Epithelial cell of esophagus (primary cell): Measurements from ENCODE around the gene TYMP.

Experiments used
- DNase-seq: peaks from one replicate; pipeline ENCODE4 v3.0.0; 2010; ENCODE audit warnings: low read depth
- H3K4me3 ChIP-seq: 2 replicates; pipeline ENCODE4 v1.5.1; 2011; ENCODE audit warnings: mild to moderate bottlenecking, low read length, control low read depth
- TF ChIP-seq, protein P1 (sequence below): IDR thresholded peaks from 2 replicates; pipeline ENCODE4 v1.5.1; 2011; ENCODE audit warnings: low read depth, mild to moderate bottlenecking, low read length, control low read depth, inconsistent platforms; ENCODE audit not compliant: insufficient read depth; ENCODE audit errors: missing control alignments

TYMP gene

DNA sequence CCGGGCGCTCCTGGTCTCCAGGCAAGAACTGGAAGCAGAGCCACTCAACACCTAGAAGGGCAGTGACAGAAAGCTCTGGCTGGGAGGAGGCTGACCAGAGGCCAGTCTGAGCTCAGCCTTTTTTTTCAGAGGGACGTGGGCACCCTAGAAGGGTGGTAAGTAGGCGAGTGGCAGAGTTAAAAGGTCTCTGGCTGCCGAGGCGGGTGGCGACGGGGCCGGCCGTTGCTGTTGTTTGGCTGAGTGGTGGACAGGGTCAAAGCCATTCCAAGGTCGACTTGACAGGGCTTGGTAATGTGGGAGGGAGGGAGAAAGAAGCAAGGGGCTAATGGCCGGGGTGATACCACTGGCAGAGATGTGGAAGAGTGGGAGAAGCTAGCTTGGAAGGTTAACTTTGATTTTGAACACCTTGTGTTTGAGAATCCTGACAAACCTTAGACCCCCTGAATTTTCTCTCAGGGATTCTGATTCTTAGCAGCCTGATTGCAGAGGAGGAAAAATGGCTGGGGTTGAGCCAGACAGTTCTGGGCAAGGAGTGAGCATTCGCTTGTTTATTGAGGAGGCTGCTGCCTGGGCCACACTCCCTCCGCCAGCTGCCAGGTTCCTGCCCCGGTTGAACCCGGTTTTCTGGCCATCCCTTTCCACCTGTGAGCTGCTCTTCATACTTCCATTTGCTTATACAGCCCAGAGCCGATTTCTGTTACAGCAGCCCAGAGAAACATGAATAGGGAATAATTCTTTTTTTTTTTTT is 33.8 kb upstream of the TYMP start:
- no peak for DNase-seq
- TF ChIP-seq, protein P1, sequence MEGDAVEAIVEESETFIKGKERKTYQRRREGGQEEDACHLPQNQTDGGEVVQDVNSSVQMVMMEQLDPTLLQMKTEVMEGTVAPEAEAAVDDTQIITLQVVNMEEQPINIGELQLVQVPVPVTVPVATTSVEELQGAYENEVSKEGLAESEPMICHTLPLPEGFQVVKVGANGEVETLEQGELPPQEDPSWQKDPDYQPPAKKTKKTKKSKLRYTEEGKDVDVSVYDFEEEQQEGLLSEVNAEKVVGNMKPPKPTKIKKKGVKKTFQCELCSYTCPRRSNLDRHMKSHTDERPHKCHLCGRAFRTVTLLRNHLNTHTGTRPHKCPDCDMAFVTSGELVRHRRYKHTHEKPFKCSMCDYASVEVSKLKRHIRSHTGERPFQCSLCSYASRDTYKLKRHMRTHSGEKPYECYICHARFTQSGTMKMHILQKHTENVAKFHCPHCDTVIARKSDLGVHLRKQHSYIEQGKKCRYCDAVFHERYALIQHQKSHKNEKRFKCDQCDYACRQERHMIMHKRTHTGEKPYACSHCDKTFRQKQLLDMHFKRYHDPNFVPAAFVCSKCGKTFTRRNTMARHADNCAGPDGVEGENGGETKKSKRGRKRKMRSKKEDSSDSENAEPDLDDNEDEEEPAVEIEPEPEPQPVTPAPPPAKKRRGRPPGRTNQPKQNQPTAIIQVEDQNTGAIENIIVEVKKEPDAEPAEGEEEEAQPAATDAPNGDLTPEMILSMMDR = no peak
- H3K4me3 ChIP-seq = peak overlapping the region; percentile 66

DNA sequence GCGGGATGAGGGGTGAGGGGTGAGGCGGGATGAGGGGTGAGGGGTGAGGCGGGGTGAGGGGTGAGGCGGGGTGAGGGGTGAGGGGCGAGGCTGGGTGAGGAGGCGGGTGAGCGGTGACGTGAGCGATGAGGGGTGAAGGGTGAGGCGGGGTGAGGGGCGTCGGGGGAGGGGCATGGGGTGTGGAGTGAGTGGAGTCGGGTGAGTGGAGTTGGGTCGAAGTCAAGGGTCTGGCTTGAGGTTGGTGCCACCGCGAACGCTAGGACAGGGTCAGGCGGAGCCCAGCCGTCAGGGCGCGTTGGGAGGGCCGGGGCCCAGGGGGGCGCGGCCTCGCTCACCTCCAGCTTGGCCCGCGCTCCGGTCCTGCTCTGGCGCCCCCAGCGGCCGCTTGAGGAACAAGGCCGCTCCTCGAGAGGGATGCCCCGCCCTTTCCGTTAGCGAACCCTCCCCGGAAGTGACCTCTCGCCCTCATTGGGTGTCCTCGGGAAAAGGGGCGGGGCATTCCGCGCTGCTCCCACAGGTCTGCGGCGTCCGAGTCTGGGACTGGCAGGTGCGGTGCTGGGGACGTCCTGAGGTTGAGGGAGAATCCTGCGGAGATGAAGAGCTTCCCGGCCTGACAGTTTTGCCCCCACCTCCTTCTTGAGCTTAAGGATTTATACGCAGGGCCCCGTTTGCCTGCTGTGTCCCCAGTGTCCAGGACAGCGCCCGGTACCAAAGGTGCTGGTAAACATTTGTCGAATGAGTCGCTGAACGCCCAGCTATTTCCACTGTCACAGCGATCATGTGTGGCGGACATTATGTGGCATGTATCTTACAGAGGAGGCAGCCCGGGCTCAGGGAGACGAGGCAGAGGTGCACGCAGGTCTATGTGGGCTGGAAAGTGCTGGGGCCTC is 33.0 kb upstream of the TYMP start, which contains the start of gene SYCE3:
TSS of gene SYCE3 (minus strand) at position 397 of the 890 bp plus-strand sequence. CDS start 6,514 bp downstream, outside the sequence.
- TF ChIP-seq, protein P1 = peak; percentile 64
- peak; percentile 95 for DNase-seq
- peak within 1 kb of the TSS; percentile 66 for H3K4me3 ChIP-seq

DNA sequence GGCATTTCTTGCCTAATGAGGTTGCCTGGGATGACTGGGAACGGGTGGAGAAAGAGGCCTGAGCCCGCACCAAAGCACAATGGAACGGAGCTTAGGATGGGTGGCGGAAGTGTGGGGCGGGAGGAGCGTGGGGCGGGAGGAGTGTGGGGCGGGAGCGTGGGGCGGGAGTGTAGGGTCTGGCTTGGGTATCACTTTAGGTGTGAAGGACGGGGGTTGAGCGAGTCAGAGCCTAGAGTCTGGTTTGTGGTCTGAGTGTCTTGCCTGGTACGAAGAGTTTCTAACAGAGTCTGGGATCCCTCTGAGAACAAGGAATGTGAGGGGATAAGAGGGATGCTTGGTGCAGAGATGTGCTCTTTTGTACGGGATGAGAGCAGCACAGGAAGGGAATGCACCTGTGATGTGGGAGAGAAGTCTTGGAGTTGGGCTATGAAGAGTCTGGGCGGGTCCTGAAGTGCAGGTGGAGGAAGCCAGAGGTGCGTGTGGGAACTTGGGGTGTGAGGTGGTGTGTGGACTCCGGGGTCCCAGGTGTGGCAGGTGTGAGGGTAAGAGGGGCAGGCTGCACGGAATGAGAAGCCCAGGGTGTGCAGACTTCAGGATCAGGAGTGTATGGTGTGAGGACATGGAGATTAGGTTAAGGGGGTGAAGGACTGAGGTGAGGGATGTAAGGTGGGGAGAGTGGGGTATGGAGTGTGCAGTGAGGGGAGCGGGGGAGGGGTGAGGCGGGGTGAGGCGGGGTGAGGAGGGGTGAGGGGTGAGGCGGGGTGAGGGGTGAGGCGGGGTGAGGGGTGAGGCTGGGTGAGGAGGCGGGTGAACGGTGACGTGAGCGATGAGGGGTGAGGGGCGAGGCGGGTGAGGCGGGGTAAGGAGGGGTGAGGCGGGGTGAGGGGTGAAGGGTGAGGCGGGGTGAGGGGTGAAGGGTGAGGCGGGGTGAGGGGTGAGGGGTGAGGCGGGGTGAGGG is 31.9 kb upstream of the TYMP start:
- TF ChIP-seq, protein P1 = no peak
- H3K4me3 ChIP-seq = no peak overlapping the region
- no peak for DNase-seq

DNA sequence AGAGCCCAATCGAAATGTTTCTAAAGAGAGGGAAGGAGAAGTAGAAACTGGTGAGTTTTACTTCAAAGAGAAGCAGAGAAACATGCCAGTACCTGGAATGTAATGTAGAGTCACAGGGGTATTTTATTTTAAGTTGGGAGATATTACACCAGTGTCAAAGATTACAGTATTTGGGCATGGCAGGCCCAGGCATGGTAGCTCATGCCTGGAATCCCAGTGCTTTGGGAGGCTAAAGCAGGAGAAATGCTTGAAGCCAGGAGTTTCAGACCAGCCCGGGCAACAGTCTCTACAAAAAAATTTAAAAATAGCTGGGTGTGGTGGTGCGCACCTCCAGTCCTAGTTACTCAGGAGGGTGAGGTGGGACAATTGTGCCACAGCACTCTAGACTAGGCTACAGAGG is 30.2 kb upstream of the TYMP start:
- peak; percentile 74 for DNase-seq
- TF ChIP-seq, protein P1 = no peak
- no peak overlapping the region for H3K4me3 ChIP-seq

DNA sequence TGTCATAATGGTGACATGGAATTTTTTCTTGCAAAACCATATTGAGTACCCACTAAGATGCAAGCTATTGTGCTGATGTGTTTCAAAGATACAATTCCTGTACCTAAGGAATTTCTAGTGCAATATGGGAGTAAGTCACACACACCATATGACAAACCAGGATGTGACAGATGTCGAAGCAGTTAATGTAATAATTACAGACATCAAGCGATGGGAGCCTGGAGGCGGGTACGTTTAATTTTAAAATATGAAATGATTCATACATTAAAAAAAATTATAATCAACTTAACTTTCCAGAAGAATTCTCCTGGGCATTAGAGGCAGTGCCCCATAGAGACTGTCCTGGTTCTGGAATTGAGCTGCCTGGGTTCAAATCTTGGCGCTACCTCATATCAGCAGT is 26.9 kb upstream of the TYMP start:
- no peak overlapping the region for H3K4me3 ChIP-seq
- TF ChIP-seq, protein P1 = no peak
- DNase-seq = no peak

DNA sequence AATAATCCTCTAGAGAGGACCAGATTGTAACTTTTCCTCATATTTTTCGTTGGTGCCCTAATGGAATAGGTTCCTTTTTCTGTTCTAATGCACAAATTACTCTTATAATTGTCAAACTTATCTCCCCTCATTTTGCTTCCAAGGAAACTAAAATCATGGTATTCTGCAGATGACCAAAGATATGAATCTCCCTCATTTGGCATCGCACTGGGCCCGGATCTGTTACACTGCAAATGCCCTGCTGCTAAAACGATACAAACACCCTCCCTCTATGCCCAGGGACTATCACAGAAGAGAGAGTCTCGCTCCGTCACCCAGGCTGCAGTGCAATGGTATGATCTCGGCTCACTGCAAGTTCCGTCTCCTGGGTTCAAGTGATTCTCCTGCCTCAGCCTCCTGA is 23.5 kb upstream of the TYMP start:
- no peak for DNase-seq
- H3K4me3 ChIP-seq = no peak overlapping the region
- TF ChIP-seq, protein P1 = no peak
